ENCODE data around the gene PISD.

PISD gene

GRCh38 chr22:31682751-31683150, 20.7 kb upstream of the PISD start:
- no peaks in the 10 kb centered on the region for H3K27me3 ChIP-seq (ENCODE audit: insufficient read depth, poor library complexity, severe bottlenecking)
- no peak overlapping the region for H3K27ac ChIP-seq (replicated peaks)
- H3K4me3 ChIP-seq (replicated peaks; ENCODE audit: insufficient read depth, low read length) = no peak overlapping the region
- no peak for DNase-seq (ENCODE audit: low read depth in 1 of 2, low spot score in 1 of 2)
- TF ChIP-seq SPI1 (IDR thresholded peaks at IDR 0.05; ENCODE audit: borderline replicate concordance, low read depth) (no peak), GABPA (IDR thresholded peaks at IDR 0.05; ENCODE audit: low read depth) (no peak), CTCF (IDR thresholded peaks at IDR 0.05; ENCODE audit: insufficient read depth, low read length) (no peak), POLR2AphosphoS5 (IDR thresholded peaks at IDR 0.05; ENCODE audit: low read depth) (no peak)
- TF ChIP-seq, protein P1, sequence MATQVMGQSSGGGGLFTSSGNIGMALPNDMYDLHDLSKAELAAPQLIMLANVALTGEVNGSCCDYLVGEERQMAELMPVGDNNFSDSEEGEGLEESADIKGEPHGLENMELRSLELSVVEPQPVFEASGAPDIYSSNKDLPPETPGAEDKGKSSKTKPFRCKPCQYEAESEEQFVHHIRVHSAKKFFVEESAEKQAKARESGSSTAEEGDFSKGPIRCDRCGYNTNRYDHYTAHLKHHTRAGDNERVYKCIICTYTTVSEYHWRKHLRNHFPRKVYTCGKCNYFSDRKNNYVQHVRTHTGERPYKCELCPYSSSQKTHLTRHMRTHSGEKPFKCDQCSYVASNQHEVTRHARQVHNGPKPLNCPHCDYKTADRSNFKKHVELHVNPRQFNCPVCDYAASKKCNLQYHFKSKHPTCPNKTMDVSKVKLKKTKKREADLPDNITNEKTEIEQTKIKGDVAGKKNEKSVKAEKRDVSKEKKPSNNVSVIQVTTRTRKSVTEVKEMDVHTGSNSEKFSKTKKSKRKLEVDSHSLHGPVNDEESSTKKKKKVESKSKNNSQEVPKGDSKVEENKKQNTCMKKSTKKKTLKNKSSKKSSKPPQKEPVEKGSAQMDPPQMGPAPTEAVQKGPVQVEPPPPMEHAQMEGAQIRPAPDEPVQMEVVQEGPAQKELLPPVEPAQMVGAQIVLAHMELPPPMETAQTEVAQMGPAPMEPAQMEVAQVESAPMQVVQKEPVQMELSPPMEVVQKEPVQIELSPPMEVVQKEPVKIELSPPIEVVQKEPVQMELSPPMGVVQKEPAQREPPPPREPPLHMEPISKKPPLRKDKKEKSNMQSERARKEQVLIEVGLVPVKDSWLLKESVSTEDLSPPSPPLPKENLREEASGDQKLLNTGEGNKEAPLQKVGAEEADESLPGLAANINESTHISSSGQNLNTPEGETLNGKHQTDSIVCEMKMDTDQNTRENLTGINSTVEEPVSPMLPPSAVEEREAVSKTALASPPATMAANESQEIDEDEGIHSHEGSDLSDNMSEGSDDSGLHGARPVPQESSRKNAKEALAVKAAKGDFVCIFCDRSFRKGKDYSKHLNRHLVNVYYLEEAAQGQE (IDR thresholded peaks at IDR 0.05; ENCODE audit: insufficient replicate concordance, low read depth) = no peak

DNA sequence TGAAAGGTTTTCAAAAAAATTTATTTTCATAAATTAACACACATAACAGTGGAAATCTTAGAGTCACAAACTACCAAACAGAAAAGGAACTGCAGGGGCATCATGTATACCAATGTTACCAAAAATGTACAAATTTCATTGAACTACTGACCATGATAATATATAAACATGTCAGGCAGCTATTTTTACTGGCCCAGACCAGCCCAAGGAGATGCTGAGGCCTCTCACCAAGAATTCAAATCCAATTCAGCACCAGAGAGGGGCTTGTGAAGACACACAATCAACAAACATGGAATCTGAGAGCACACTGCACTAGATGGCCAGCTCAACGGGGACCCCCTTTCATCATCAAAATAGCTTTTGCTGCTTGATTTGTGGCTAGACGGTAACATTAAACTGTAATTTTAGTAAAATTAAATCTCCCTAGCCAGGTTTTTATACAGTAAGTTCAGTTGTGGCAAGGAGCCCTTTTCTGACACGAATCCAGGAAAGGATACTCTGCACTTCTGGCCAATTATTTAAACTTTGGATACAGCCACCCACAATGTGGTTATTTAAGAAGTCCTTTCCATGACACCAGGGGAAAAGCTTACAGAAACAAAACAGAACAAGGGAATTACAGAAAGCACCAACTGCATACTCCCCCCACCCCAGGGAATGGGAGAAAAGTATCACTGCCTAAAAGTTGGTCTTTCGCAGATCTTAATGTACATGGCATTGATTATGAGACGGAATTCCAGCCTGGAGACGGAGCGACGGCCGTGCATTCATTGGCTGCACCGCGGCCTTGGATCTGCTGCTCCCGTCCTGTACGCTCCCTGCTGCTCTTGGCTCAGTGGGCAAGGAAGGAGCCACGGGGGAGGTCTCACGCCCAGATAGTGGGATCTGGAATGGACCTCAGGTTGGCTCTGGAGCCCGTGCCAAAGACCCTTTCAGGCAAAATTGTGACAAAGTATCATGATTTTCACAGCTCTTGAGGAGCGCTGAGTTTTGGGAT, 19.6 kb upstream of the PISD start:
- no peak overlapping the region for H3K4me3 ChIP-seq (replicated peaks; ENCODE audit: insufficient read depth, low read length)
- no peak overlapping the region for H3K27ac ChIP-seq (replicated peaks)
- no peak for DNase-seq (ENCODE audit: low read depth in 1 of 2, low spot score in 1 of 2)
- no peaks in the 10 kb centered on the region for H3K27me3 ChIP-seq (ENCODE audit: insufficient read depth, poor library complexity, severe bottlenecking)
- TF ChIP-seq SPI1 (IDR thresholded peaks at IDR 0.05; ENCODE audit: borderline replicate concordance, low read depth) = no peak
- 0 out of 2 replicates have a peak, but pooled peaks have one; percentile 32 for TF ChIP-seq POLR2AphosphoS5 (IDR thresholded peaks at IDR 0.05; ENCODE audit: low read depth)
- no peak for TF ChIP-seq CTCF (IDR thresholded peaks at IDR 0.05; ENCODE audit: insufficient read depth, low read length)
- TF ChIP-seq, protein P1 (IDR thresholded peaks at IDR 0.05; ENCODE audit: insufficient replicate concordance, low read depth) = no peak
- no peak for TF ChIP-seq GABPA (IDR thresholded peaks at IDR 0.05; ENCODE audit: low read depth)

DNA sequence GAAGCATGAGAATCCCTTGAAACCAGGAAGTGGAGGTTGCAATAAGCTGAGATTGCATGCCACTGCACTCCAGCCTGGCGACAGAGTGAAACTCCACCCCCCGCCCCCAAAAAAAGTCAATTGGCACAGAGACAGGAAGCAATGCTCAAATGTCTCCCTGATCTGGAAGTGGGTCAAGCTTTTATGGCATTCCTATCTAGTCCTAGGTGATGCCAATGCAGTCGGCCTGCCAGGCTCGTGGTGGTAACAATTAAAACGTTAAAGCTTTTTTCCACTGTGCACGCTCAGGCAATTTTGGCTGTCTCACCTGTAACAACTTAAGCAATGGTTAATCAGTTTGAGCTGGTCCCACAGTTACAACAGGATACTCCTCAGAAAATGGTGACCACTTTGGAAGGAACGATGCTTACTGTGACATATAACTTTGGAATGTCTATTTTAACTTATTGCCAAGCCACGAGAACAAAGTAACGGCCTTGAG, 18.9 kb upstream of the PISD start:
- DNase-seq (ENCODE audit: low read depth in 1 of 2, low spot score in 1 of 2) = peak in 1 of 2 experiments; percentile 21
- H3K27ac ChIP-seq (replicated peaks) = no peak overlapping the region
- no peak overlapping the region for H3K4me3 ChIP-seq (replicated peaks; ENCODE audit: insufficient read depth, low read length)
- TF ChIP-seq CTCF (IDR thresholded peaks at IDR 0.05; ENCODE audit: insufficient read depth, low read length) (no peak), POLR2AphosphoS5 (IDR thresholded peaks at IDR 0.05; ENCODE audit: low read depth) (no peak), SPI1 (IDR thresholded peaks at IDR 0.05; ENCODE audit: borderline replicate concordance, low read depth) (no peak), GABPA (IDR thresholded peaks at IDR 0.05; ENCODE audit: low read depth) (no peak)
- TF ChIP-seq, protein P1 (IDR thresholded peaks at IDR 0.05; ENCODE audit: insufficient replicate concordance, low read depth) = no peak
- no peaks in the 10 kb centered on the region for H3K27me3 ChIP-seq (ENCODE audit: insufficient read depth, poor library complexity, severe bottlenecking)

All from HL-60 (cell line).